WTC11 (cell line): ENCODE measurements around the gene PRR20G. TPM values are rescaled to one million over a fixed set of nuclear protein-coding genes. Genes with fewer than 3 reads are reported as not detected.

Experiments
- ATAC-seq: fragments of 200-7000 bp; cut with Tn5 transposase; 2 replicates; pipeline ENCODE4 v1.10.0; 2021; ENCODE audit warnings: mild to moderate bottlenecking, moderate library complexity
- CTCF ChIA-PET: fragments of 300-600 bp; sonication (Branson Sonifier 250); formaldehyde crosslinking; loops from one replicate; lab custom pipeline; 2021; ENCODE audit warnings: antibody characterized with exemption; lab: Charles Lee
- POLR2A ChIA-PET: fragments of 350-600 bp; sonication (Branson Sonifier 250); formaldehyde crosslinking; loops from one replicate; lab custom pipeline; 2021; ENCODE audit warnings: antibody characterized with exemption; lab: Charles Lee
- DNase-seq: peaks from one replicate; pipeline ENCODE4 v3.0.0; 2021; ENCODE audit warnings: low spot score
- H3K27ac Mint-ChIP-seq: 2 replicates; pipeline ENCODE4 v1.8.0; 2021; ENCODE audit warnings: mixed read lengths
- H3K27me3 Mint-ChIP-seq: 2 replicates; pipeline ENCODE4 v1.8.0; 2021; ENCODE audit warnings: low read depth, mild to moderate bottlenecking, moderate library complexity, mixed read lengths
- H3K36me3 Mint-ChIP-seq: 2 replicates; pipeline ENCODE4 v1.8.0; 2021; ENCODE audit warnings: mixed read lengths
- H3K4me1 Mint-ChIP-seq: 2 replicates; pipeline ENCODE4 v1.8.0; 2022; ENCODE audit warnings: mixed read lengths
- H3K4me3 Mint-ChIP-seq: 2 replicates; pipeline ENCODE4 v1.8.0; 2021; ENCODE audit warnings: mild to moderate bottlenecking, moderate library complexity, mixed read lengths
- H3K9me3 Mint-ChIP-seq: 2 replicates; pipeline ENCODE4 v1.8.0; 2021; ENCODE audit warnings: mixed read lengths
- ATF1 ChIP-seq: sonication (generic); formaldehyde crosslinking; IDR thresholded peaks from 2 replicates; pipeline ENCODE4 v1.8.1; 2023; ENCODE audit warnings: mild to moderate bottlenecking, moderate library complexity, missing genetic modification reagents
- CBFB ChIP-seq: sonication (generic); formaldehyde crosslinking; IDR thresholded peaks from 2 replicates; pipeline ENCODE4 v1.8.1; 2022; ENCODE audit warnings: mild to moderate bottlenecking, low read depth, missing genetic modification reagents
- CREB1 ChIP-seq: sonication (generic); formaldehyde crosslinking; IDR thresholded peaks from 2 replicates; pipeline ENCODE4 v1.8.0; 2023; ENCODE audit warnings: mild to moderate bottlenecking, missing genetic modification reagents
- CREM ChIP-seq: sonication (generic); formaldehyde crosslinking; IDR thresholded peaks from 2 replicates; pipeline ENCODE4 v1.8.1; 2022; ENCODE audit warnings: mild to moderate bottlenecking, missing genetic modification reagents, moderate library complexity
- GTF2I ChIP-seq: fragments of 250-450 bp; sonication (Bioruptor Pico); conservative IDR thresholded peaks from 2 replicates; pipeline ENCODE4 v1.4.0; 2021; ENCODE audit warnings: mild to moderate bottlenecking
- JUN ChIP-seq: sonication (generic); formaldehyde crosslinking; IDR thresholded peaks from 2 replicates; pipeline ENCODE4 v1.8.0; 2023; ENCODE audit warnings: mild to moderate bottlenecking, missing genetic modification reagents
- NR2C2 ChIP-seq: sonication (generic); formaldehyde crosslinking; IDR thresholded peaks from 2 replicates; pipeline ENCODE4 v1.8.0; 2022; ENCODE audit warnings: mild to moderate bottlenecking, missing genetic modification reagents
- OVOL2 ChIP-seq: fragments of 250-450 bp; sonication (Bioruptor Pico); IDR thresholded peaks from 2 replicates; pipeline ENCODE4 v1.9.0; 2021; ENCODE audit warnings: mild to moderate bottlenecking, borderline replicate concordance
- RORB ChIP-seq: fragments of 250-450 bp; sonication (Bioruptor Pico); IDR thresholded peaks from 2 replicates; pipeline ENCODE4 v1.9.0; 2021; ENCODE audit warnings: mild to moderate bottlenecking
- TEAD4 ChIP-seq: sonication (generic); formaldehyde crosslinking; IDR thresholded peaks from 2 replicates; pipeline ENCODE4 v1.8.0; 2022; ENCODE audit warnings: mild to moderate bottlenecking, missing genetic modification reagents
- ZNF263 ChIP-seq: sonication (generic); formaldehyde crosslinking; IDR thresholded peaks from 2 replicates; pipeline ENCODE4 v1.8.1; 2022; ENCODE audit warnings: low read depth, mild to moderate bottlenecking, moderate library complexity, missing genetic modification reagents
- ZNF317 ChIP-seq: sonication (generic); formaldehyde crosslinking; IDR thresholded peaks from 2 replicates; pipeline ENCODE4 v1.8.1; 2023; ENCODE audit warnings: low read depth, mild to moderate bottlenecking, moderate library complexity, missing genetic modification reagents, borderline replicate concordance
- ZNF396 ChIP-seq: fragments of 250-450 bp; sonication (Bioruptor Pico); IDR thresholded peaks from 2 replicates; pipeline ENCODE4 v1.8.0; 2021; ENCODE audit warnings: mild to moderate bottlenecking, moderate library complexity, borderline replicate concordance
- ZNF423 ChIP-seq: fragments of 250-450 bp; sonication (Bioruptor Pico); IDR thresholded peaks from 2 replicates; pipeline ENCODE4 v2.1.2; 2022; ENCODE audit warnings: mild to moderate bottlenecking, moderate library complexity
- total RNA-seq: library from RNA; stranded (reverse); gene quantifications from 3 replicates; pipeline ENCODE4 v1.2.3, GENCODE V29; 2021
- TF ChIP-seq, protein P1 (sequence below): sonication (generic); formaldehyde crosslinking; IDR thresholded peaks from 2 replicates; pipeline ENCODE4 v1.8.1; 2023; ENCODE audit warnings: mild to moderate bottlenecking, missing genetic modification reagents, borderline replicate concordance
- TF ChIP-seq, protein P2 (sequence below): sonication (generic); formaldehyde crosslinking; IDR thresholded peaks from 2 replicates; pipeline ENCODE4 v1.8.1; 2023; ENCODE audit warnings: mild to moderate bottlenecking, missing genetic modification reagents
- TF ChIP-seq, protein P3 (sequence below): fragments of 250-450 bp; sonication (Bioruptor Pico); IDR thresholded peaks from 2 replicates; pipeline ENCODE4 v1.8.0; 2021; ENCODE audit warnings: mild to moderate bottlenecking
- TF ChIP-seq, protein P4 (sequence below): fragments of 200-600 bp; IDR thresholded peaks from 2 replicates; pipeline ENCODE4 v1.8.0; 2022; ENCODE audit warnings: antibody characterized with exemption
- TF ChIP-seq, protein P5 (sequence below): fragments of 250-450 bp; sonication (Bioruptor Pico); IDR thresholded peaks from 2 replicates; pipeline ENCODE4 v1.9.0; 2021; ENCODE audit warnings: moderate library complexity, mild to moderate bottlenecking, inconsistent platforms, borderline replicate concordance
- TF ChIP-seq, protein P6 (sequence below): sonication (generic); formaldehyde crosslinking; conservative IDR thresholded peaks from 2 replicates; pipeline ENCODE4 v1.8.1; 2022; ENCODE audit warnings: mild to moderate bottlenecking, missing genetic modification reagents

The PRR20G gene
- total RNA-seq, 1 experiment from 2014 or later, result not detected

DNA sequence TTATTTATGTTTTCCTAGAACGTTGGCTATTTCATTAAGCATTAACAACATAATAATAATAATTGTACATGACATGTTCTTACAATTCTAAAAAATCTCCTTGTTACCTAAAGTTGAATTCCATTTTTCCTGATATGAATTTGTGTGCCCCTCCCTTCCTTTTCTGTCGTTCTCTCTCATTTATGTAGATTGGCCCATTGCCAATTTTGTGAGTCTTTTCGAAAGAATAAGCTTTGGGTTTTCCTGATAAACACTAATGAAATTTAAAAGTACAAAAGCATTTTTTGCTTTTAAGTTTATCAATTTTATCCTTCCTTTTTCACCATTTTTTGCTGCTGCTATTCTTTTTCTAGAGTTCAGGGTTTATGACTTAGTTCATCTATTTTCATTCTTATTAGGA lies 50.0 kb downstream of the PRR20G start:
- ChIA-PET POLR2A (no interaction called here), CTCF (no interaction called here)
- H3K27me3 Mint-ChIP-seq, result peaks cover 6% of the 10 kb centered on the region
- no peak overlapping the region for H3K4me3 Mint-ChIP-seq
- no peak for TF ChIP-seq CREB1
- no peak for TF ChIP-seq JUN (CRISPR knock-in tag)
- no peak for TF ChIP-seq CBFB (CRISPR knock-in tag)
- TF ChIP-seq, protein P1, sequence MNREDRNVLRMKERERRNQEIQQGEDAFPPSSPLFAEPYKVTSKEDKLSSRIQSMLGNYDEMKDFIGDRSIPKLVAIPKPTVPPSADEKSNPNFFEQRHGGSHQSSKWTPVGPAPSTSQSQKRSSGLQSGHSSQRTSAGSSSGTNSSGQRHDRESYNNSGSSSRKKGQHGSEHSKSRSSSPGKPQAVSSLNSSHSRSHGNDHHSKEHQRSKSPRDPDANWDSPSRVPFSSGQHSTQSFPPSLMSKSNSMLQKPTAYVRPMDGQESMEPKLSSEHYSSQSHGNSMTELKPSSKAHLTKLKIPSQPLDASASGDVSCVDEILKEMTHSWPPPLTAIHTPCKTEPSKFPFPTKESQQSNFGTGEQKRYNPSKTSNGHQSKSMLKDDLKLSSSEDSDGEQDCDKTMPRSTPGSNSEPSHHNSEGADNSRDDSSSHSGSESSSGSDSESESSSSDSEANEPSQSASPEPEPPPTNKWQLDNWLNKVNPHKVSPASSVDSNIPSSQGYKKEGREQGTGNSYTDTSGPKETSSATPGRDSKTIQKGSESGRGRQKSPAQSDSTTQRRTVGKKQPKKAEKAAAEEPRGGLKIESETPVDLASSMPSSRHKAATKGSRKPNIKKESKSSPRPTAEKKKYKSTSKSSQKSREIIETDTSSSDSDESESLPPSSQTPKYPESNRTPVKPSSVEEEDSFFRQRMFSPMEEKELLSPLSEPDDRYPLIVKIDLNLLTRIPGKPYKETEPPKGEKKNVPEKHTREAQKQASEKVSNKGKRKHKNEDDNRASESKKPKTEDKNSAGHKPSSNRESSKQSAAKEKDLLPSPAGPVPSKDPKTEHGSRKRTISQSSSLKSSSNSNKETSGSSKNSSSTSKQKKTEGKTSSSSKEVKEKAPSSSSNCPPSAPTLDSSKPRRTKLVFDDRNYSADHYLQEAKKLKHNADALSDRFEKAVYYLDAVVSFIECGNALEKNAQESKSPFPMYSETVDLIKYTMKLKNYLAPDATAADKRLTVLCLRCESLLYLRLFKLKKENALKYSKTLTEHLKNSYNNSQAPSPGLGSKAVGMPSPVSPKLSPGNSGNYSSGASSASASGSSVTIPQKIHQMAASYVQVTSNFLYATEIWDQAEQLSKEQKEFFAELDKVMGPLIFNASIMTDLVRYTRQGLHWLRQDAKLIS (CRISPR knock-in tag), result no peak
- TF ChIP-seq, protein P2, sequence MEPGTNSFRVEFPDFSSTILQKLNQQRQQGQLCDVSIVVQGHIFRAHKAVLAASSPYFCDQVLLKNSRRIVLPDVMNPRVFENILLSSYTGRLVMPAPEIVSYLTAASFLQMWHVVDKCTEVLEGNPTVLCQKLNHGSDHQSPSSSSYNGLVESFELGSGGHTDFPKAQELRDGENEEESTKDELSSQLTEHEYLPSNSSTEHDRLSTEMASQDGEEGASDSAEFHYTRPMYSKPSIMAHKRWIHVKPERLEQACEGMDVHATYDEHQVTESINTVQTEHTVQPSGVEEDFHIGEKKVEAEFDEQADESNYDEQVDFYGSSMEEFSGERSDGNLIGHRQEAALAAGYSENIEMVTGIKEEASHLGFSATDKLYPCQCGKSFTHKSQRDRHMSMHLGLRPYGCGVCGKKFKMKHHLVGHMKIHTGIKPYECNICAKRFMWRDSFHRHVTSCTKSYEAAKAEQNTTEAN (CRISPR knock-in tag), result no peak
- TF ChIP-seq CREM (CRISPR knock-in tag), result no peak
- TF ChIP-seq ZNF423 (CRISPR knock-in tag), result no peak
- TF ChIP-seq, protein P3, sequence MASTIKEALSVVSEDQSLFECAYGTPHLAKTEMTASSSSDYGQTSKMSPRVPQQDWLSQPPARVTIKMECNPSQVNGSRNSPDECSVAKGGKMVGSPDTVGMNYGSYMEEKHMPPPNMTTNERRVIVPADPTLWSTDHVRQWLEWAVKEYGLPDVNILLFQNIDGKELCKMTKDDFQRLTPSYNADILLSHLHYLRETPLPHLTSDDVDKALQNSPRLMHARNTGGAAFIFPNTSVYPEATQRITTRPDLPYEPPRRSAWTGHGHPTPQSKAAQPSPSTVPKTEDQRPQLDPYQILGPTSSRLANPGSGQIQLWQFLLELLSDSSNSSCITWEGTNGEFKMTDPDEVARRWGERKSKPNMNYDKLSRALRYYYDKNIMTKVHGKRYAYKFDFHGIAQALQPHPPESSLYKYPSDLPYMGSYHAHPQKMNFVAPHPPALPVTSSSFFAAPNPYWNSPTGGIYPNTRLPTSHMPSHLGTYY, result no peak
- TF ChIP-seq ZNF396 (CRISPR knock-in tag), result no peak
- DNase-seq, result no peak
- no peaks in the 10 kb centered on the region for H3K4me1 Mint-ChIP-seq
- peaks cover 18% of the 10 kb centered on the region for H3K36me3 Mint-ChIP-seq
- no peak for ATAC-seq
- H3K27ac Mint-ChIP-seq, result no peak overlapping the region
- peaks cover 31% of the 10 kb centered on the region for H3K9me3 Mint-ChIP-seq

DNA sequence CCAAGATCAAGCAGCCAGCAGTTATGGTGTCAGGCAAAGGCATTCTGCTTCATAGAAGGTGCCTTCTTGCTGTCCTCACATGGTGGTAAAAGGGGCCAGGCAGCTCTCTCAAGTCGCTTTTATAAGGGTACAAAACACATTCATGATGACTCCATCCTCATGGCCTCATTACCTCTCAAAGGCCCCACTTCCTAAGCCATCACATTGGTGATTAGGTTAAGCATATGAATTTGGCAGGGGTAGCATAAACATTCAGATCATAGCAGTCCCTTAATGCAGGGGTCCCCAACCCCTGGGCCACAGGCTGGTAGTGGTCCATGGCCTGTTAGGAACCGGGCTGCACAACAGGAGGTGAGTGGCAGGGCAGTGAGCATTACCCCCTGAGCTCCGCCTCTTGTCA lies 52.1 kb downstream of the PRR20G start:
- DNase-seq (no peak), ATAC-seq (no peak)
- POLR2A ChIA-PET, result no interaction called here
- peaks cover 20% of the 10 kb centered on the region for H3K9me3 Mint-ChIP-seq
- H3K36me3 Mint-ChIP-seq, result peaks cover 3% of the 10 kb centered on the region
- H3K4me3 Mint-ChIP-seq, result no peak overlapping the region
- no peak overlapping the region for H3K27ac Mint-ChIP-seq
- TF ChIP-seq, protein P4, sequence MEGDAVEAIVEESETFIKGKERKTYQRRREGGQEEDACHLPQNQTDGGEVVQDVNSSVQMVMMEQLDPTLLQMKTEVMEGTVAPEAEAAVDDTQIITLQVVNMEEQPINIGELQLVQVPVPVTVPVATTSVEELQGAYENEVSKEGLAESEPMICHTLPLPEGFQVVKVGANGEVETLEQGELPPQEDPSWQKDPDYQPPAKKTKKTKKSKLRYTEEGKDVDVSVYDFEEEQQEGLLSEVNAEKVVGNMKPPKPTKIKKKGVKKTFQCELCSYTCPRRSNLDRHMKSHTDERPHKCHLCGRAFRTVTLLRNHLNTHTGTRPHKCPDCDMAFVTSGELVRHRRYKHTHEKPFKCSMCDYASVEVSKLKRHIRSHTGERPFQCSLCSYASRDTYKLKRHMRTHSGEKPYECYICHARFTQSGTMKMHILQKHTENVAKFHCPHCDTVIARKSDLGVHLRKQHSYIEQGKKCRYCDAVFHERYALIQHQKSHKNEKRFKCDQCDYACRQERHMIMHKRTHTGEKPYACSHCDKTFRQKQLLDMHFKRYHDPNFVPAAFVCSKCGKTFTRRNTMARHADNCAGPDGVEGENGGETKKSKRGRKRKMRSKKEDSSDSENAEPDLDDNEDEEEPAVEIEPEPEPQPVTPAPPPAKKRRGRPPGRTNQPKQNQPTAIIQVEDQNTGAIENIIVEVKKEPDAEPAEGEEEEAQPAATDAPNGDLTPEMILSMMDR, result no peak
- TF ChIP-seq ZNF263 (CRISPR knock-in tag) (no peak), CREM (CRISPR knock-in tag) (no peak), OVOL2 (no peak), NR2C2 (CRISPR knock-in tag) (no peak), JUN (CRISPR knock-in tag) (no peak), GTF2I (no peak), TEAD4 (CRISPR knock-in tag) (no peak), ZNF317 (no peak), ATF1 (CRISPR knock-in tag) (no peak), RORB (no peak)
- TF ChIP-seq, protein P5, sequence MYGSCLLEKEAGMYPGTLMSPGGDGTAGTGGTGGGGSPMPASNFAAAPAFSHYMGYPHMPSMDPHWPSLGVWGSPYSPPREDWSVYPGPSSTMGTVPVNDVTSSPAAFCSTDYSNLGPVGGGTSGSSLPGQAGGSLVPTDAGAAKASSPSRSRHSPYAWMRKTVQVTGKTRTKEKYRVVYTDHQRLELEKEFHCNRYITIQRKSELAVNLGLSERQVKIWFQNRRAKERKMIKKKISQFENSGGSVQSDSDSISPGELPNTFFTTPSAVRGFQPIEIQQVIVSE, result no peak
- TF ChIP-seq, protein P1 (CRISPR knock-in tag), result no peak
- TF ChIP-seq, protein P6, sequence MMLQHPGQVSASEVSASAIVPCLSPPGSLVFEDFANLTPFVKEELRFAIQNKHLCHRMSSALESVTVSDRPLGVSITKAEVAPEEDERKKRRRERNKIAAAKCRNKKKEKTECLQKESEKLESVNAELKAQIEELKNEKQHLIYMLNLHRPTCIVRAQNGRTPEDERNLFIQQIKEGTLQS (CRISPR knock-in tag), result no peak
- peaks cover 9% of the 10 kb centered on the region for H3K27me3 Mint-ChIP-seq
- H3K4me1 Mint-ChIP-seq, result no peaks in the 10 kb centered on the region
- CTCF ChIA-PET, result no interaction called here
